SKM-1 (cell line): ENCODE measurements around the gene RRAGB.
"Not testable (repeated sequence)": the region's sequence is repeated elsewhere in the genome, so short reads cannot be mapped to it uniquely, and the experiment has no call there.

Experiments
- DNase-seq: peaks from one replicate; lab custom pipeline; 2025; ENCODE audit not compliant: unreplicated experiment; lab: John Stamatoyannopoulos, UW

Gene RRAGB

GRCh38 chrX:55717521-55718497 is at the start of gene RRAGB:
RRAGB (plus strand) TSS chrX:55717749; CDS start chrX:55718328, 579 bp downstream.
- DNase-seq, result peak; percentile 48

- DNase-seq, result no peak
Measured at GRCh38 chrX:55668084-55668483, 49.5 kb upstream of the RRAGB start.

- not testable (repeated sequence) for DNase-seq
Measured at GRCh38 chrX:55688579-55688978, 29.0 kb upstream of the RRAGB start.

GRCh38 chrX:55695227-55696018 is 22.1 kb upstream of the RRAGB start:
- DNase-seq, result no peak

GRCh38 chrX:55697381-55697780 is 20.2 kb upstream of the RRAGB start:
- no peak for DNase-seq

- no peak for DNase-seq
Measured at GRCh38 chrX:55702671-55703070, 14.9 kb upstream of the RRAGB start.

- not testable (repeated sequence) for DNase-seq
Measured at GRCh38 chrX:55703436-55703835, 14.1 kb upstream of the RRAGB start.

- not testable (repeated sequence) for DNase-seq
Measured at GRCh38 chrX:55705066-55705465, 12.5 kb upstream of the RRAGB start.

GRCh38 chrX:55709735-55710134 is 7.8 kb upstream of the RRAGB start:
- no peak for DNase-seq

GRCh38 chrX:55710701-55711100 is 6.8 kb upstream of the RRAGB start:
- DNase-seq, result no peak

GRCh38 chrX:55713631-55714030 is 3.9 kb upstream of the RRAGB start:
- no peak for DNase-seq

- peak; percentile 6 for DNase-seq
Measured at GRCh38 chrX:55714161-55714560, 3.4 kb upstream of the RRAGB start.

- DNase-seq, result no peak
Measured at GRCh38 chrX:55715847-55716246, 1.7 kb upstream of the RRAGB start.

GRCh38 chrX:55716937-55717336 is 612 bp upstream of the RRAGB start:
- no peak for DNase-seq

GRCh38 chrX:55731826-55732225 is 14.3 kb downstream of the RRAGB start:
- no peak for DNase-seq

GRCh38 chrX:55738969-55739368 is 21.4 kb downstream of the RRAGB start:
- no peak for DNase-seq

- DNase-seq, result no peak
Measured at GRCh38 chrX:55742649-55743048, 25.1 kb downstream of the RRAGB start.

- DNase-seq, result not testable (repeated sequence)
Measured at GRCh38 chrX:55748463-55748862, 30.9 kb downstream of the RRAGB start.

- DNase-seq, result no peak
Measured at GRCh38 chrX:55750256-55750655, 32.7 kb downstream of the RRAGB start.

GRCh38 chrX:55754861-55755294 is 37.3 kb downstream of the RRAGB start:
- no peak for DNase-seq

- DNase-seq, result no peak
Measured at GRCh38 chrX:55758033-55758432, 40.5 kb downstream of the RRAGB start.

GRCh38 chrX:55759478-55759877 is 41.9 kb downstream of the RRAGB start:
- no peak for DNase-seq
